ENCODE measurements around the gene FBXO31. TPM values are rescaled to one million over a fixed set of nuclear protein-coding genes. Genes with fewer than 3 reads are reported as not detected.

Gene FBXO31
- total and polyA plus RNA-seq, 10 of the 15 experiments (the other 5 are each of a cell fraction or from before 2014, with no cell fraction given), result 0.19 to 33.1 (median 10.3) TPM

DNA sequence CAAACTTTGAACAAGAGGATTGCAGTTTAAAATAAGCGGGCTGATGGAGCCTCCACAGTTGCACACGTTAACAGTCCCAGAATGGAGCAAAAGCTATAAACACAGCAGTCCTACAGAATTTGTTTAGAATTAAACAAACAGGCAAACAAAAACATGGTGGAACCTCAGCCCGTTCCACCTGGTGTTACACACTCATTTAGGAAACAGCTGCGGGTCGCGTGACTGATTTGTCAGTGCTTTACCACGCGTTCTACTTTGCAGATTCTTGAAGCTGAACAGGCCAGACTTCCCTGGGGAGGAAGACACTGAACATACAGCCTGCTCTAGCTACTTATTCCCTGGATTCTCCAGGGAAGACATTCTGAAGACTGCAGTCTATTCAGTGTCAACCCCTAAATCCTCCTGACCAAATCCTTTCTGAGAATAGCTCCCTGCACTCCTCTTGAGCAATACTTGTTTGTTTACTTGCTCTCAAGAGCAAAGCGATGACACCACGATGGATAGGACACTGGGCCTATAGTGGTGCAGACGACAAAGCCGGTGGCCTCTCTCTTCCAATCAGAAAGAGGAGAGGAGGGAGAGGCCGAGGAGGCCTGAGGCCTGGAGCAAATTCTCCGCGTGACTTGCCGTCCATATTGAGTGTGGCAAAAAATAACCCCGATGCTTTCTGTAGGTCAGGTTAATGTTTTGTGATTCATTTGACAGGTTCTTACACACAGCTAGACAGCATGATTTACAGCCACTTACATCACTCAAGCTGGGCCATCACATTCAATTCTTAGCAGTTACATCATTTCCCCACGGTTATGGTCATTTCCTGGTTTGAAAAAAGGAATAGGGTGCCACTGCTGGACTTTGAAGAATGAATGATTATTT lies 4.6 kb upstream of the FBXO31 start (continued):
- TF ChIP-seq POU2F2 (IDR thresholded peaks at IDR 0.05; ENCODE audit: borderline replicate concordance, low read depth, low read length) (peak; percentile 14; the same call in 1 of the 3 replicates), CHD2 (IDR thresholded peaks at IDR 0.05; ENCODE audit: borderline replicate concordance, low read depth, low read length) (peak; percentile 91), BHLHE40 (IDR thresholded peaks at IDR 0.05; ENCODE audit: borderline replicate concordance in 1 of 2, low read depth in 2 of 2, low read length in 1 of 2) (peak; percentile 97 to 98), EZH2 (IDR thresholded peaks at IDR 0.05; ENCODE audit: borderline replicate concordance, control insufficient read depth, low read depth, low read length) (no peak), SP1 (IDR thresholded peaks at IDR 0.05; ENCODE audit: low read depth, low read length) (peak; percentile 93), TAF1 (IDR thresholded peaks at IDR 0.05; ENCODE audit: borderline replicate concordance, low read depth, low read length) (peak; percentile 39; the same call in 1 of the 2 replicates), TCF7 (IDR thresholded peaks at IDR 0.05; ENCODE audit: borderline replicate concordance) (no peak), JUNB (IDR thresholded peaks at IDR 0.05) (peak; percentile 48), EED (IDR thresholded peaks at IDR 0.05; ENCODE audit: low read depth) (no peak), EP300 (IDR thresholded peaks at IDR 0.05; ENCODE audit: borderline replicate concordance in 1 of 2, control insufficient read depth in 1 of 2, low read depth in 2 of 2, low read length in 2 of 2) (peak; percentile 31 to 72; a peak in 3 of 4 replicates), SMAD5 (IDR thresholded peaks at IDR 0.05; ENCODE audit: low read depth) (no peak), RB1 (IDR thresholded peaks at IDR 0.05; ENCODE audit: borderline replicate concordance) (no peak), SMAD1 (IDR thresholded peaks at IDR 0.05; ENCODE audit: low read depth, partially characterized antibody) (no peak), GABPA (IDR thresholded peaks at IDR 0.05; ENCODE audit: low read depth) (peak; percentile 69; the same call in 1 of the 2 replicates), KDM1A (IDR thresholded peaks at IDR 0.05; ENCODE audit: borderline replicate concordance) (no peak), ZNF24 (IDR thresholded peaks at IDR 0.05) (0 out of 2 replicates have a peak, but pooled peaks have one; percentile 44), NR2C2 (IDR thresholded peaks at IDR 0.05; ENCODE audit: borderline replicate concordance, control insufficient read depth, insufficient read length, low read depth) (no peak), NFIC (IDR thresholded peaks at IDR 0.05; ENCODE audit: low read depth, low read length) (no peak; the same call in 1 of the 2 replicates), MTA3 (IDR thresholded peaks at IDR 0.05; ENCODE audit: borderline replicate concordance, low read length) (no peak), POLR2AphosphoS5 (IDR thresholded peaks at IDR 0.05; ENCODE audit: low read length) (peak; percentile 36; the same call in 1 of the 2 replicates)
- TF ChIP-seq, protein P1, sequence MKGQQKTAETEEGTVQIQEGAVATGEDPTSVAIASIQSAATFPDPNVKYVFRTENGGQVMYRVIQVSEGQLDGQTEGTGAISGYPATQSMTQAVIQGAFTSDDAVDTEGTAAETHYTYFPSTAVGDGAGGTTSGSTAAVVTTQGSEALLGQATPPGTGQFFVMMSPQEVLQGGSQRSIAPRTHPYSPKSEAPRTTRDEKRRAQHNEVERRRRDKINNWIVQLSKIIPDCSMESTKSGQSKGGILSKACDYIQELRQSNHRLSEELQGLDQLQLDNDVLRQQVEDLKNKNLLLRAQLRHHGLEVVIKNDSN (IDR thresholded peaks at IDR 0.05; ENCODE audit: borderline replicate concordance, extremely low read length, insufficient read depth, low read depth, low read length), result peak; percentile 66
- TF ChIP-seq, protein P2, sequence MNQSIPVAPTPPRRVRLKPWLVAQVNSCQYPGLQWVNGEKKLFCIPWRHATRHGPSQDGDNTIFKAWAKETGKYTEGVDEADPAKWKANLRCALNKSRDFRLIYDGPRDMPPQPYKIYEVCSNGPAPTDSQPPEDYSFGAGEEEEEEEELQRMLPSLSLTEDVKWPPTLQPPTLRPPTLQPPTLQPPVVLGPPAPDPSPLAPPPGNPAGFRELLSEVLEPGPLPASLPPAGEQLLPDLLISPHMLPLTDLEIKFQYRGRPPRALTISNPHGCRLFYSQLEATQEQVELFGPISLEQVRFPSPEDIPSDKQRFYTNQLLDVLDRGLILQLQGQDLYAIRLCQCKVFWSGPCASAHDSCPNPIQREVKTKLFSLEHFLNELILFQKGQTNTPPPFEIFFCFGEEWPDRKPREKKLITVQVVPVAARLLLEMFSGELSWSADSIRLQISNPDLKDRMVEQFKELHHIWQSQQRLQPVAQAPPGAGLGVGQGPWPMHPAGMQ (IDR thresholded peaks at IDR 0.05; ENCODE audit: borderline replicate concordance), result no peak
- TF ChIP-seq, protein P3, sequence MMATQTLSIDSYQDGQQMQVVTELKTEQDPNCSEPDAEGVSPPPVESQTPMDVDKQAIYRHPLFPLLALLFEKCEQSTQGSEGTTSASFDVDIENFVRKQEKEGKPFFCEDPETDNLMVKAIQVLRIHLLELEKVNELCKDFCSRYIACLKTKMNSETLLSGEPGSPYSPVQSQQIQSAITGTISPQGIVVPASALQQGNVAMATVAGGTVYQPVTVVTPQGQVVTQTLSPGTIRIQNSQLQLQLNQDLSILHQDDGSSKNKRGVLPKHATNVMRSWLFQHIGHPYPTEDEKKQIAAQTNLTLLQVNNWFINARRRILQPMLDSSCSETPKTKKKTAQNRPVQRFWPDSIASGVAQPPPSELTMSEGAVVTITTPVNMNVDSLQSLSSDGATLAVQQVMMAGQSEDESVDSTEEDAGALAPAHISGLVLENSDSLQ (IDR thresholded peaks at IDR 0.05), result peak; percentile 98
- TF ChIP-seq, protein P4, sequence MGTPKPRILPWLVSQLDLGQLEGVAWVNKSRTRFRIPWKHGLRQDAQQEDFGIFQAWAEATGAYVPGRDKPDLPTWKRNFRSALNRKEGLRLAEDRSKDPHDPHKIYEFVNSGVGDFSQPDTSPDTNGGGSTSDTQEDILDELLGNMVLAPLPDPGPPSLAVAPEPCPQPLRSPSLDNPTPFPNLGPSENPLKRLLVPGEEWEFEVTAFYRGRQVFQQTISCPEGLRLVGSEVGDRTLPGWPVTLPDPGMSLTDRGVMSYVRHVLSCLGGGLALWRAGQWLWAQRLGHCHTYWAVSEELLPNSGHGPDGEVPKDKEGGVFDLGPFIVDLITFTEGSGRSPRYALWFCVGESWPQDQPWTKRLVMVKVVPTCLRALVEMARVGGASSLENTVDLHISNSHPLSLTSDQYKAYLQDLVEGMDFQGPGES (IDR thresholded peaks at IDR 0.05), result peak; percentile 85
- TF ChIP-seq, protein P5, sequence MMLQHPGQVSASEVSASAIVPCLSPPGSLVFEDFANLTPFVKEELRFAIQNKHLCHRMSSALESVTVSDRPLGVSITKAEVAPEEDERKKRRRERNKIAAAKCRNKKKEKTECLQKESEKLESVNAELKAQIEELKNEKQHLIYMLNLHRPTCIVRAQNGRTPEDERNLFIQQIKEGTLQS (IDR thresholded peaks at IDR 0.05; ENCODE audit: borderline replicate concordance, extremely low read depth, low read depth, low read length), result peak; percentile 10; the same call in 1 of the 2 replicates
